DMS79 (cell line): Measurements from ENCODE around the gene NEK10.

Experiments used
- DNase-seq: peaks from one replicate; lab custom pipeline; 2025; lab: John Stamatoyannopoulos, UW

NEK10 gene

GRCh38 chr3:27244374-27244773, 124.8 kb downstream of the NEK10 start:
- DNase-seq, result no peak

- peak; percentile 0 for DNase-seq
Observed at GRCh38 chr3:27239951-27240350, 129.2 kb downstream of the NEK10 start.

GRCh38 chr3:27228805-27229204, 140.4 kb downstream of the NEK10 start:
- no peak for DNase-seq

GRCh38 chr3:27224197-27224596, 145.0 kb downstream of the NEK10 start:
- no peak for DNase-seq

- DNase-seq, result no peak
Observed at GRCh38 chr3:27221264-27221932, 147.8 kb downstream of the NEK10 start.

- DNase-seq, result no peak
Observed at GRCh38 chr3:27220166-27220565, 149.0 kb downstream of the NEK10 start.

- DNase-seq, result no peak
Observed at GRCh38 chr3:27219127-27219845, 149.9 kb downstream of the NEK10 start.

- no peak for DNase-seq
Observed at GRCh38 chr3:27216955-27217552, 152.1 kb downstream of the NEK10 start.

- DNase-seq, result no peak
Observed at GRCh38 chr3:27216295-27216855, 152.8 kb downstream of the NEK10 start.

- DNase-seq, result no peak
Observed at GRCh38 chr3:27213450-27213849, 155.7 kb downstream of the NEK10 start.

- DNase-seq, result no peak
Observed at GRCh38 chr3:27209617-27210264, 159.4 kb downstream of the NEK10 start.

- no peak for DNase-seq
Observed at GRCh38 chr3:27208961-27209616, 160.1 kb downstream of the NEK10 start.

GRCh38 chr3:27202959-27203358, 166.2 kb downstream of the NEK10 start:
- no peak for DNase-seq

- no peak for DNase-seq
Observed at GRCh38 chr3:27201492-27201891, 167.7 kb downstream of the NEK10 start.

- DNase-seq, result peak; percentile 33
Observed at GRCh38 chr3:27200721-27201489, 168.3 kb downstream of the NEK10 start.

- no peak for DNase-seq
Observed at GRCh38 chr3:27194861-27195483, 174.2 kb downstream of the NEK10 start.

GRCh38 chr3:27193056-27193455, 176.1 kb downstream of the NEK10 start:
- no peak for DNase-seq

- DNase-seq, result no peak
Observed at GRCh38 chr3:27186013-27186412, 183.2 kb downstream of the NEK10 start.

- no peak for DNase-seq
Observed at GRCh38 chr3:27185231-27185989, 183.8 kb downstream of the NEK10 start.

GRCh38 chr3:27184261-27184660, 184.9 kb downstream of the NEK10 start:
- no peak for DNase-seq
